GM12873 (cell line): ENCODE data around the gene DNASE2.

Source experiments
- CTCF ChIP-seq: IDR thresholded peaks from 2 replicates; pipeline ENCODE4 v1.5.1; 2012; ENCODE audit warnings: low read depth, mild to moderate bottlenecking, moderate library complexity, low read length, control low read depth; ENCODE audit not compliant: insufficient read depth; ENCODE audit errors: missing control alignments

The DNASE2 gene

GRCh38 chr19:12838886-12839756 lies 42.1 kb downstream of the DNASE2 start:
- TF ChIP-seq CTCF: no peak

GRCh38 chr19:12838182-12838885 lies 42.9 kb downstream of the DNASE2 start, which contains the start of gene MAST1:
TSS of gene MAST1 (plus strand) at chr19:12838515. CDS start at chr19:12838573, 58 bp downstream.
- TF ChIP-seq CTCF: peak; percentile 57

GRCh38 chr19:12837225-12837624 lies 44.0 kb downstream of the DNASE2 start:
- no peak for TF ChIP-seq CTCF

GRCh38 chr19:12836529-12836863 lies 44.8 kb downstream of the DNASE2 start:
- TF ChIP-seq CTCF: no peak

GRCh38 chr19:12834976-12835757 lies 46.1 kb downstream of the DNASE2 start:
- no peak for TF ChIP-seq CTCF

- no peak for TF ChIP-seq CTCF
These were observed 46.7 kb downstream of the DNASE2 start, which contains the start of gene RTBDN for GRCh38 chr19:12834566-12834943. TSS of gene RTBDN (minus strand) at chr19:12834579. CDS start at chr19:12829979, 4,600 bp downstream.
